SK-N-SH (cell line): Measurements from ENCODE around the gene MDK. TPM values are rescaled to one million over a fixed set of nuclear protein-coding genes. Genes with fewer than 3 reads are reported as not detected.

Experiments used
- CTCF ChIA-PET: fragments of 300-600, 350-600 bp; formaldehyde crosslinking; extraction: SDS; loops from one replicate; lab custom pipeline; 2021; lab: Yijun Ruan, JAX
- POLR2A ChIA-PET: fragments of 350-600 bp; sonication (Branson Sonifier 250); formaldehyde crosslinking; extraction: SDS; loops from one replicate; lab custom pipeline; 2020; ENCODE audit warnings: antibody characterized with exemption, inconsistent platforms; lab: Yijun Ruan, JAX
- DNase-seq: peaks from one replicate; pipeline ENCODE4 v3.0.0; 2012
- H2AFZ ChIP-seq: fragments of 200-600 bp; sonication (generic); 2 replicates; pipeline ENCODE4 v1.8.1; 2016; ENCODE audit warnings: antibody characterized with exemption, mild to moderate bottlenecking, low read depth
- H3F3A ChIP-seq: fragments of 200-600 bp; sonication (generic); replicated peaks from 2 replicates; pipeline ENCODE3; 2016; ENCODE audit warnings: antibody characterized with exemption, mild to moderate bottlenecking; ENCODE audit not compliant: insufficient read depth
- H3K27ac ChIP-seq, 2 experiments: fragments of 200-500 bp in 1 of 2; fragments of 200-600 bp in 1 of 2; sonication (Bioruptor generic) in 1 of 2; sonication (generic), shearing (Covaris generic) in 1 of 2; 2 replicates each; pipeline versions ENCODE4 v1.5.1 to v1.6.1; 2014 to 2016; ENCODE audit warnings: low read depth in 2 of 2, inconsistent platforms in 1 of 2, low read length in 1 of 2, mild to moderate bottlenecking in 1 of 2, mixed read lengths in 1 of 2
- H3K27me3 ChIP-seq: fragments of 200-600 bp; sonication (generic), shearing (Covaris generic); 2 replicates; pipeline ENCODE4 v1.6.1; 2016; ENCODE audit warnings: mixed run types; ENCODE audit not compliant: insufficient read depth
- H3K36me3 ChIP-seq, 2 experiments: fragments of 200-500 bp in 1 of 2; fragments of 200-600 bp in 1 of 2; sonication (Bioruptor generic) in 1 of 2; sonication (generic) in 1 of 2; replicated peaks in 1 of 2; 2 replicates each; pipeline versions ENCODE3 to v1.5.1; 2014 to 2016; ENCODE audit warnings: low read length in 1 of 2, mild to moderate bottlenecking in 1 of 2; ENCODE audit not compliant: insufficient read depth in 2 of 2, control insufficient read depth in 1 of 2
- H3K4me1 ChIP-seq, 2 experiments: fragments of 200-500 bp in 1 of 2; fragments of 200-600 bp in 1 of 2; sonication (Bioruptor generic) in 1 of 2; sonication (generic), shearing (Covaris generic) in 1 of 2; 2 replicates each; pipeline versions ENCODE4 v1.5.1 to v1.6.1; 2014 to 2016; ENCODE audit warnings: low read depth in 1 of 2, low read length in 1 of 2, mixed run types in 1 of 2; ENCODE audit not compliant: insufficient read depth in 2 of 2, control insufficient read depth in 1 of 2
- H3K4me2 ChIP-seq: fragments of 200-600 bp; sonication (generic), shearing (Covaris generic); 2 replicates; pipeline ENCODE4 v1.6.1; 2017; ENCODE audit warnings: mixed run types
- H3K4me3 ChIP-seq, 2 experiments: fragments of 200-500 bp in 1 of 2; fragments of 200-600 bp in 1 of 2; sonication (Bioruptor generic) in 1 of 2; sonication (generic), shearing (Covaris generic) in 1 of 2; 2 replicates each; pipeline versions ENCODE4 v1.5.1 to v1.8.1; 2014 to 2016; ENCODE audit warnings: low read depth in 2 of 2, inconsistent platforms in 1 of 2, low read length in 1 of 2, mild to moderate bottlenecking in 1 of 2, mixed read lengths in 1 of 2, moderate library complexity in 1 of 2
- H3K79me2 ChIP-seq: fragments of 200-600 bp; sonication (generic); 2 replicates; pipeline ENCODE4 v1.8.1; 2017; ENCODE audit warnings: mild to moderate bottlenecking; ENCODE audit not compliant: insufficient read depth
- H3K9ac ChIP-seq: fragments of 200-600 bp; sonication (generic); 2 replicates; pipeline ENCODE4 v1.6.1; 2017; ENCODE audit warnings: mixed run types
- H3K9me2 ChIP-seq: fragments of 200-600 bp; sonication (generic); 2 replicates; pipeline ENCODE4 v1.6.1; 2017; ENCODE audit warnings: mixed run types
- H3K9me3 ChIP-seq: fragments of 200-600 bp; sonication (generic); 2 replicates; pipeline ENCODE4 v1.6.1; 2017; ENCODE audit warnings: mixed run types, mild to moderate bottlenecking, moderate library complexity
- H4K20me1 ChIP-seq: fragments of 200-600 bp; sonication (generic); 2 replicates; pipeline ENCODE4 v1.6.1; 2017; ENCODE audit warnings: mild to moderate bottlenecking, mixed run types; ENCODE audit not compliant: insufficient read depth
- CHD2 ChIP-seq: fragments of 150-350 bp; IDR thresholded peaks from 2 replicates; pipeline ENCODE4 v1.6.1; 2018; ENCODE audit warnings: low read length; ENCODE audit not compliant: partially characterized antibody
- FOXJ3 ChIP-seq: sonication (generic); formaldehyde crosslinking; IDR thresholded peaks from 2 replicates; pipeline ENCODE4 v1.5.1; 2020; ENCODE audit warnings: mild to moderate bottlenecking, missing genetic modification reagents
- FOXM1 ChIP-seq: IDR thresholded peaks from 2 replicates; pipeline ENCODE4 v1.4.0; 2012; ENCODE audit warnings: low read depth, mild to moderate bottlenecking
- GABPA ChIP-seq: IDR thresholded peaks from 2 replicates; pipeline ENCODE4 v1.4.0; 2012; ENCODE audit warnings: low read depth, mild to moderate bottlenecking
- JUND ChIP-seq: IDR thresholded peaks from 2 replicates; pipeline ENCODE4 v1.4.0; 2012
- MEF2A ChIP-seq: IDR thresholded peaks from 2 replicates; pipeline ENCODE4 v1.4.0; 2012; ENCODE audit warnings: low read depth, borderline replicate concordance
- MXI1 ChIP-seq: IDR thresholded peaks from 2 replicates; pipeline ENCODE4 v1.6.1; 2012; ENCODE audit warnings: mild to moderate bottlenecking, low read depth, low read length, improper control_type of control experiment
- SMC3 ChIP-seq: IDR thresholded peaks from 2 replicates; pipeline ENCODE4 v1.6.1; 2012; ENCODE audit warnings: low read depth, low read length, improper control_type of control experiment
- WGBS: methylation state at CpG from one replicate; pipeline ENCODE4 v1.1.6; 2017; ENCODE audit warnings: low lambda C conversion rate; 5-methylcytosine and 5-hydroxymethylcytosine counted together
- polyA plus RNA-seq, 3 experiments: library from polyadenylated mRNA; depleted of rRNA; stranded (reverse); fragments of >200 nt; gene quantifications; 2 replicates each; pipeline ENCODE4 v1.2.3, GENCODE V29; 2012
- TF ChIP-seq, protein P1 (sequence below): IDR thresholded peaks from 2 replicates; pipeline ENCODE4 v1.4.0; 2012; ENCODE audit warnings: low read depth, borderline replicate concordance
- TF ChIP-seq, protein P2 (sequence below): fragments of 200-600 bp; sonication (generic); IDR thresholded peaks from 2 replicates; pipeline ENCODE4 v1.6.1; 2017; ENCODE audit warnings: antibody characterized with exemption, mild to moderate bottlenecking, moderate library complexity
- TF ChIP-seq, protein P3 (sequence below): fragments of 150-350 bp; IDR thresholded peaks from 2 replicates; pipeline ENCODE4 v1.6.1; 2016; ENCODE audit warnings: mild to moderate bottlenecking, low read depth, low read length
- TF ChIP-seq, protein P4 (sequence below): IDR thresholded peaks from 2 replicates; pipeline ENCODE4 v1.4.0; 2012; ENCODE audit warnings: low read depth, borderline replicate concordance

MDK gene
- polyA plus RNA-seq, 1 of the 3 experiments (the other 2 are of a cell fraction) = 2,395 TPM

DNA sequence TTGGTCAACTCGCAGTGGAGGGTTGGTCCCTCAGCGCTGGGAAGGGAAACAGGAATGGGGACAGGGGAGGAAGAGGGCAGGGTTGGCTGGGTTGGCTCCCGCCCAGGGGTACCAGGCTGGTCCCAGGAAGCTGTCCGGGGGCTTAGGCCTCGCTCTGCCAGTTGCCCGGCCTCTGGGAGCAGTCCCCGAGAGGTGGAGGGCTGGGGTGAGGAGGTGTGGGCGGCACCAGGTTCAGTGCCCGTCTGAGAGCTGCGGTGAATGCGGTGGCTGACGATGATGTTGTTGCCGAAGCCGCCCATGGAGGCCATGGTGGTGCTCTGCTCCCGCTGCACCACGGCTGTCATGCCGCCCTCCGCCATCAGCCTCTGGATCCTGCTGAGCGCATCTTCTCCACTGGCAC is 16.1 kb downstream of the MDK start:
- no peaks in the 10 kb centered on the region for H3K9me2 ChIP-seq
- no peak overlapping the region for H3K27ac ChIP-seq
- no peak overlapping the region for H3K4me2 ChIP-seq
- H3F3A ChIP-seq = peaks cover 7% of the 10 kb centered on the region
- DNase-seq = no peak
- no peaks in the 10 kb centered on the region for H3K79me2 ChIP-seq
- TF ChIP-seq FOXM1 (no peak), JUND (no peak), GABPA (no peak), SMC3 (no peak), MEF2A (no peak)
- peaks cover 0 to 5% of the 10 kb centered on the region in 2 experiments; a peak in 1 of 4 replicates for H3K4me1 ChIP-seq
- H3K4me3 ChIP-seq = no peak overlapping the region
- CTCF ChIA-PET = interaction anchor here (1.0 to 9.9 kb wide), 4 partner anchors 7 to 132 kb away, joined by 3 to 96 read pairs (median 4); partner anchors contain the start of gene CHRM4
- H3K27me3 ChIP-seq = no peaks in the 10 kb centered on the region
- WGBS = 98% methylated on average over 18 of the region's 19 CpGs
- H3K9me3 ChIP-seq = no peaks in the 10 kb centered on the region
- POLR2A ChIA-PET = no interaction called here
- H3K36me3 ChIP-seq = peaks cover 0 to 12% of the 10 kb centered on the region in 2 experiments
- H3K9ac ChIP-seq = no peak overlapping the region
- peaks cover 10% of the 10 kb centered on the region for H4K20me1 ChIP-seq
- H2AFZ ChIP-seq = no peak overlapping the region

DNA sequence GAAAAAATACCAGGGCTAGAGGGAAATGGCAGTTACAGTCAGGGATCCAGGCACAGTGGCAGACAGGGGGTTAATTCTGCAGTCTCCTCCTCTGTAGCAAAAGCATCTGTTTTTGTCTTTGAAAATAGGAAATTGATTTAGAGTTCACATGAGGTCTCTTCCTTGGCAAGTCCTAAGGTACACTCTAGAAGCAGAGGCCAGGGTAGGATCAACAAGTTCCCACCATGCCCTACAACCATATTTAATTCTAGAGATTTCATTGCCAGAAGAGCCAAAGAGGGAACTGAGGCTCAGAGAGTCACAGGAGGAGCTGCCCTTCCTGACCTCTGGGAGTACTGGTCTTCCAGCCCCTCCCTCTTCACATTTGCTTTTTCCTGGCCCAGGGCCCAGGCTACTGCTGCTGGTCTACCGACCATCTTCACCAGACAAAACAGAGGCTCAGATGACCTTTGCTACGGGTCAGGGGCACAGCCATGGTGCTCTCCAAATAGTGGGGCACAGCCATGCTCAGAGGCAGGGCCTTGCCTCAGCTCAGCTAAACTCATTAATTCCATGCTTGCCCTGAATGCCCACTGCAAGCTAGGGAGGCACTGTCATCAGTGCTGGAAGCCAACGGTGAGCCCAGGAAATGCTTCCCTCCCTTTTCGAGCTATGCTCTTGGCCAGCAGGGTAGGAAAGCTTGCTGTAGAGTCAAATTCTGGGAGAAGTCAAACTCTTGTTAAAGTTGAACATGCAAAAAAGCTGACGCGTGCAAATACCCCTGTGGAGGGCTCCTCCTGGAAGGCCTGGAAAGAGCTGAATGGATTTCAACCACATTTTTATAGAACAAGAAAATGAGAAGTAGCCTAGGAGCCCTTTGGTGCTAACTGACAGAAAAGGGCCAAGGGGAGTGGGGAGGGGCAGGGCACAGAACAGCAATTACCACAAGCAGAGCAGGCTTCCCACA is 21.8 kb downstream of the MDK start:
- Histone ChIP-seq H3K4me1 (peaks cover 0 to 5% of the 10 kb centered on the region in 2 experiments; a peak in 1 of 4 replicates), H2AFZ (no peak overlapping the region)
- WGBS = 81% methylated on average over 6 of the region's 6 CpGs
- POLR2A ChIA-PET = no interaction called here
- TF ChIP-seq SMC3 (no peak), CHD2 (no peak), JUND (no peak), FOXJ3 (CRISPR knock-in tag) (no peak), FOXM1 (no peak), MXI1 (no peak)
- TF ChIP-seq, protein P1, sequence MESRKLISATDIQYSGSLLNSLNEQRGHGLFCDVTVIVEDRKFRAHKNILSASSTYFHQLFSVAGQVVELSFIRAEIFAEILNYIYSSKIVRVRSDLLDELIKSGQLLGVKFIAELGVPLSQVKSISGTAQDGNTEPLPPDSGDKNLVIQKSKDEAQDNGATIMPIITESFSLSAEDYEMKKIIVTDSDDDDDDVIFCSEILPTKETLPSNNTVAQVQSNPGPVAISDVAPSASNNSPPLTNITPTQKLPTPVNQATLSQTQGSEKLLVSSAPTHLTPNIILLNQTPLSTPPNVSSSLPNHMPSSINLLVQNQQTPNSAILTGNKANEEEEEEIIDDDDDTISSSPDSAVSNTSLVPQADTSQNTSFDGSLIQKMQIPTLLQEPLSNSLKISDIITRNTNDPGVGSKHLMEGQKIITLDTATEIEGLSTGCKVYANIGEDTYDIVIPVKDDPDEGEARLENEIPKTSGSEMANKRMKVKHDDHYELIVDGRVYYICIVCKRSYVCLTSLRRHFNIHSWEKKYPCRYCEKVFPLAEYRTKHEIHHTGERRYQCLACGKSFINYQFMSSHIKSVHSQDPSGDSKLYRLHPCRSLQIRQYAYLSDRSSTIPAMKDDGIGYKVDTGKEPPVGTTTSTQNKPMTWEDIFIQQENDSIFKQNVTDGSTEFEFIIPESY = no peak
- TF ChIP-seq, protein P2, sequence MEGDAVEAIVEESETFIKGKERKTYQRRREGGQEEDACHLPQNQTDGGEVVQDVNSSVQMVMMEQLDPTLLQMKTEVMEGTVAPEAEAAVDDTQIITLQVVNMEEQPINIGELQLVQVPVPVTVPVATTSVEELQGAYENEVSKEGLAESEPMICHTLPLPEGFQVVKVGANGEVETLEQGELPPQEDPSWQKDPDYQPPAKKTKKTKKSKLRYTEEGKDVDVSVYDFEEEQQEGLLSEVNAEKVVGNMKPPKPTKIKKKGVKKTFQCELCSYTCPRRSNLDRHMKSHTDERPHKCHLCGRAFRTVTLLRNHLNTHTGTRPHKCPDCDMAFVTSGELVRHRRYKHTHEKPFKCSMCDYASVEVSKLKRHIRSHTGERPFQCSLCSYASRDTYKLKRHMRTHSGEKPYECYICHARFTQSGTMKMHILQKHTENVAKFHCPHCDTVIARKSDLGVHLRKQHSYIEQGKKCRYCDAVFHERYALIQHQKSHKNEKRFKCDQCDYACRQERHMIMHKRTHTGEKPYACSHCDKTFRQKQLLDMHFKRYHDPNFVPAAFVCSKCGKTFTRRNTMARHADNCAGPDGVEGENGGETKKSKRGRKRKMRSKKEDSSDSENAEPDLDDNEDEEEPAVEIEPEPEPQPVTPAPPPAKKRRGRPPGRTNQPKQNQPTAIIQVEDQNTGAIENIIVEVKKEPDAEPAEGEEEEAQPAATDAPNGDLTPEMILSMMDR = no peak
- TF ChIP-seq, protein P3, sequence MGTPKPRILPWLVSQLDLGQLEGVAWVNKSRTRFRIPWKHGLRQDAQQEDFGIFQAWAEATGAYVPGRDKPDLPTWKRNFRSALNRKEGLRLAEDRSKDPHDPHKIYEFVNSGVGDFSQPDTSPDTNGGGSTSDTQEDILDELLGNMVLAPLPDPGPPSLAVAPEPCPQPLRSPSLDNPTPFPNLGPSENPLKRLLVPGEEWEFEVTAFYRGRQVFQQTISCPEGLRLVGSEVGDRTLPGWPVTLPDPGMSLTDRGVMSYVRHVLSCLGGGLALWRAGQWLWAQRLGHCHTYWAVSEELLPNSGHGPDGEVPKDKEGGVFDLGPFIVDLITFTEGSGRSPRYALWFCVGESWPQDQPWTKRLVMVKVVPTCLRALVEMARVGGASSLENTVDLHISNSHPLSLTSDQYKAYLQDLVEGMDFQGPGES = no peak
- TF ChIP-seq, protein P4, sequence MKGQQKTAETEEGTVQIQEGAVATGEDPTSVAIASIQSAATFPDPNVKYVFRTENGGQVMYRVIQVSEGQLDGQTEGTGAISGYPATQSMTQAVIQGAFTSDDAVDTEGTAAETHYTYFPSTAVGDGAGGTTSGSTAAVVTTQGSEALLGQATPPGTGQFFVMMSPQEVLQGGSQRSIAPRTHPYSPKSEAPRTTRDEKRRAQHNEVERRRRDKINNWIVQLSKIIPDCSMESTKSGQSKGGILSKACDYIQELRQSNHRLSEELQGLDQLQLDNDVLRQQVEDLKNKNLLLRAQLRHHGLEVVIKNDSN = no peak
- TF ChIP-seq, all 33 proteins: peak for 0
- peak; percentile 9 for DNase-seq
- Histone ChIP-seq H3K36me3 (peaks cover 12 to 17% of the 10 kb centered on the region in 2 experiments), H3K9me2 (no peaks in the 10 kb centered on the region), H4K20me1 (no peaks in the 10 kb centered on the region), H3K9ac (no peak overlapping the region), H3K27me3 (no peaks in the 10 kb centered on the region), H3K4me3 (no peak overlapping the region), H3K79me2 (no peaks in the 10 kb centered on the region), H3K4me2 (no peak overlapping the region), H3K27ac (no peak overlapping the region), H3F3A (no peaks in the 10 kb centered on the region), H3K9me3 (no peaks in the 10 kb centered on the region)
- CTCF ChIA-PET = interaction anchor here (0.9 to 9.9 kb wide), 4 partner anchors 10 to 215 kb away, joined by 3 to 96 read pairs (median 3); partner anchors contain the start of genes ATG13 and CHRM4
